HepG2 (cell line): Measurements from ENCODE around the gene MZF1. TPM values are rescaled to one million over a fixed set of nuclear protein-coding genes. Genes with fewer than 3 reads are reported as not detected.

ENCODE experiments used
- ATAC-seq: fragments of 200-7000 bp; cut with Tn5 transposase; 3 replicates; pipeline ENCODE4 v1.9.1; 2020; ENCODE audit warnings: mild to moderate bottlenecking, moderate library complexity
- BruUV-seq: library from RNA; stranded (reverse); fragments of 400-500 nt; replicated peaks from 2 replicates; lab custom pipeline; 2021; lab: Mats Ljungman, UMichigan
- CTCF ChIA-PET: fragments of 300-600 bp; formaldehyde crosslinking; extraction: SDS; loops from one replicate; lab custom pipeline; 2021; ENCODE audit warnings: low total read pairs, inconsistent platforms, low intra/inter-chr PET ratio; lab: Yijun Ruan, JAX
- POLR2A ChIA-PET: fragments of 350-600 bp; sonication (Branson Sonifier 250); formaldehyde crosslinking; loops from one replicate; lab custom pipeline; 2020; ENCODE audit warnings: antibody characterized with exemption, inconsistent platforms; lab: Yijun Ruan, JAX
- DNase-seq: peaks from one replicate; pipeline ENCODE4 v3.0.0-alpha.2; 2015; ENCODE audit warnings: low spot score
- FAIRE-seq: peaks from 3 replicates; lab custom pipeline; 2011; peaks lifted over from hg19 to GRCh38; lab: Jason Lieb, UNC
- H2AFZ ChIP-seq: one replicate; pipeline ENCODE4 v1.6.1; 2011; ENCODE audit warnings: low read length, inconsistent platforms
- H3K27ac ChIP-seq: fragments of 300-600 bp; 3 replicates; pipeline ENCODE4 v1.8.0; 2011; ENCODE audit warnings: mixed run types, mild to moderate bottlenecking, mixed read lengths, low read length, inconsistent platforms; ENCODE audit not compliant: insufficient read depth; ENCODE audit errors: extremely low read length
- H3K27me3 ChIP-seq, 2 experiments: fragments of 200-600 bp in 1 of 2; 2 replicates in 1 of 2; 3 replicates in 1 of 2; pipeline versions ENCODE4 v1.6.0 to v1.8.0; 2011; ENCODE audit warnings: low read length in 2 of 2, mild to moderate bottlenecking in 2 of 2, moderate library complexity in 2 of 2, inconsistent platforms in 1 of 2; ENCODE audit not compliant: insufficient read depth in 2 of 2, control insufficient read depth in 1 of 2
- H3K36me3 ChIP-seq, 2 experiments: fragments of 200-600 bp in 1 of 2; replicated peaks in 1 of 2; 2 replicates in 1 of 2; 3 replicates in 1 of 2; pipeline versions ENCODE4 v1.5.1 to v1.8.0; 2011; ENCODE audit warnings: low read length in 2 of 2, inconsistent platforms in 1 of 2; ENCODE audit not compliant: insufficient read depth in 2 of 2, control insufficient read depth in 1 of 2
- H3K4me1 ChIP-seq: 2 replicates; pipeline ENCODE4 v1.5.1; 2012; ENCODE audit warnings: low read length, inconsistent platforms; ENCODE audit not compliant: insufficient read depth
- H3K4me2 ChIP-seq: 2 replicates; pipeline ENCODE4 v1.6.0; 2011; ENCODE audit warnings: low read depth, low read length, inconsistent platforms
- H3K4me3 ChIP-seq, 3 experiments: fragments of 200-600 bp in 1 of 3; sonication (generic), shearing (Covaris generic) in 1 of 3; replicated peaks in 1 of 3; 2 replicates each; pipeline ENCODE4 v1.5.1; 2011 to 2016; ENCODE audit warnings: low read length in 3 of 3, inconsistent platforms in 2 of 3, low read depth in 2 of 3, mild to moderate bottlenecking in 2 of 3, control low read depth in 1 of 3, mixed read lengths in 1 of 3; ENCODE audit not compliant: insufficient read depth in 1 of 3
- H3K79me2 ChIP-seq: one replicate; pipeline ENCODE4 v1.6.1; 2011; ENCODE audit warnings: low read length, inconsistent platforms; ENCODE audit not compliant: insufficient read depth
- H3K9ac ChIP-seq: 2 replicates; pipeline ENCODE4 v1.6.0; 2011; ENCODE audit warnings: mild to moderate bottlenecking, low read depth, low read length, inconsistent platforms; ENCODE audit not compliant: insufficient read depth
- H3K9me3 ChIP-seq: 2 replicates; pipeline ENCODE4 v1.5.1; 2012; ENCODE audit warnings: mild to moderate bottlenecking, low read length
- H4K20me1 ChIP-seq: 2 replicates; pipeline ENCODE4 v1.6.0; 2011; ENCODE audit warnings: inconsistent platforms, mild to moderate bottlenecking, low read length, moderate library complexity; ENCODE audit not compliant: insufficient read depth
- ATF7 ChIP-seq, 2 experiments: fragments of 450-650 bp in 1 of 2; sonication (generic) in 1 of 2; formaldehyde crosslinking in 1 of 2; IDR thresholded peaks; 2 replicates each; pipeline versions ENCODE4 v1.4.0 to v1.6.1; 2016 to 2020; ENCODE audit warnings: antibody characterized with exemption in 1 of 2, mild to moderate bottlenecking in 1 of 2, missing genetic modification reagents in 1 of 2
- BORCS8-MEF2B ChIP-seq: sonication (generic); formaldehyde crosslinking; IDR thresholded peaks from 2 replicates; pipeline ENCODE4 v1.8.0; 2022; ENCODE audit warnings: mild to moderate bottlenecking, missing genetic modification reagents
- CENPX ChIP-seq: sonication (generic); formaldehyde crosslinking; IDR thresholded peaks from 2 replicates; pipeline ENCODE4 v1.9.0; 2021; ENCODE audit warnings: mild to moderate bottlenecking, missing genetic modification reagents, moderate library complexity
- CHCHD3 ChIP-seq: sonication (generic); formaldehyde crosslinking; IDR thresholded peaks from 2 replicates; pipeline ENCODE4 v1.8.0; 2022; ENCODE audit warnings: mild to moderate bottlenecking, missing genetic modification reagents, moderate library complexity
- DMAP1 ChIP-seq: IDR thresholded peaks from 2 replicates; pipeline ENCODE4 v1.6.1; 2016
- ELF1 ChIP-seq: sonication (generic); formaldehyde crosslinking; IDR thresholded peaks from 2 replicates; pipeline ENCODE4 v1.4.0; 2020; ENCODE audit warnings: missing genetic modification reagents
- FIP1L1 ChIP-seq: fragments of 200-400 bp; formaldehyde crosslinking; IDR thresholded peaks from 2 replicates; pipeline ENCODE4 v1.6.1; 2018; ENCODE audit warnings: low read depth, mild to moderate bottlenecking, low read length, moderate library complexity, borderline replicate concordance; ENCODE audit not compliant: insufficient read depth
- FOXM1 ChIP-seq: sonication (generic); formaldehyde crosslinking; IDR thresholded peaks from 2 replicates; pipeline ENCODE4 v1.5.0; 2020; ENCODE audit warnings: missing genetic modification reagents
- POLR2A ChIP-seq, 2 experiments: IDR thresholded peaks; 2 replicates each; pipeline ENCODE4 v1.6.1; 2011; ENCODE audit warnings: low read depth in 2 of 2, low read length in 2 of 2, mild to moderate bottlenecking in 1 of 2, moderate library complexity in 1 of 2; ENCODE audit not compliant: insufficient read depth in 1 of 2
- RXRA ChIP-seq: sonication (generic); formaldehyde crosslinking; IDR thresholded peaks from 2 replicates; pipeline ENCODE4 v1.5.1; 2020; ENCODE audit warnings: missing genetic modification reagents
- TEAD3 ChIP-seq: optimal IDR thresholded peaks from 2 replicates; pipeline ENCODE3; 2016; ENCODE audit warnings: borderline replicate concordance
- ZFP41 ChIP-seq: sonication (generic); formaldehyde crosslinking; IDR thresholded peaks from 2 replicates; pipeline ENCODE4 v1.4.0; 2020; ENCODE audit warnings: mild to moderate bottlenecking, missing genetic modification reagents, borderline replicate concordance
- ZFYVE20 ChIP-seq: sonication (generic); formaldehyde crosslinking; IDR thresholded peaks from 2 replicates; pipeline ENCODE4 v1.8.0; 2023; ENCODE audit warnings: low read depth, mild to moderate bottlenecking, moderate library complexity, missing genetic modification reagents, borderline replicate concordance
- ZNF234 ChIP-seq: sonication (generic); formaldehyde crosslinking; conservative IDR thresholded peaks from 2 replicates; pipeline ENCODE4 v1.5.1; 2020; ENCODE audit warnings: mild to moderate bottlenecking, missing genetic modification reagents
- ZNF256 ChIP-seq: sonication (generic); formaldehyde crosslinking; conservative IDR thresholded peaks from 2 replicates; pipeline ENCODE4 v1.4.0; 2020; ENCODE audit warnings: missing genetic modification reagents
- ZNF296 ChIP-seq: sonication (generic); formaldehyde crosslinking; conservative IDR thresholded peaks from 2 replicates; pipeline ENCODE4 v1.5.0; 2020; ENCODE audit warnings: mild to moderate bottlenecking, missing genetic modification reagents
- ZNF30 ChIP-seq: sonication (generic); formaldehyde crosslinking; IDR thresholded peaks from 2 replicates; pipeline ENCODE4 v1.5.0; 2020; ENCODE audit warnings: mild to moderate bottlenecking, missing genetic modification reagents
- ZNF383 ChIP-seq: sonication (generic); formaldehyde crosslinking; IDR thresholded peaks from 2 replicates; pipeline ENCODE4 v1.4.0; 2020; ENCODE audit warnings: missing genetic modification reagents, mild to moderate bottlenecking, borderline replicate concordance
- ZNF878 ChIP-seq: sonication (generic); formaldehyde crosslinking; IDR thresholded peaks from 2 replicates; pipeline ENCODE4 v1.8.1; 2023; ENCODE audit warnings: mild to moderate bottlenecking, missing genetic modification reagents, moderate library complexity
- WGBS: methylation state at CpG from one replicate; pipeline ENCODE4 v1.1.6; 2017; ENCODE audit warnings: low lambda C conversion rate; 5-methylcytosine and 5-hydroxymethylcytosine counted together
- in situ Hi-C: cut with HindIII; loops from 2 replicates; pipeline ENCODE4 v1.10.0; 2017; ENCODE audit warnings: low pct_unique_long_range_greater_than_20kb; ENCODE audit not compliant: extremely low pct_ligation_motif_present
- intact Hi-C: fragments of 100-400 bp; cut with micrococcal nuclease; formaldehyde crosslinking; loops from one replicate; pipeline ENCODE4 v1.10.0; 2022; ENCODE audit not compliant: unreplicated experiment
- polyA plus RNA-seq, 8 experiments: library from polyadenylated mRNA; depleted of rRNA in 3 of 8; stranded (reverse) in 7 of 8; unstranded in 1 of 8; fragments of >200 nt; fragmentation: Illumina TruSeq in 4 of 8; extraction: Trizol in 4 of 8; gene quantifications; 2 replicates each; pipeline versions ENCODE4 v1.2.1 to v1.2.3, GENCODE V29; 2011 to 2016; ENCODE audit warnings: low read depth in 4 of 8, missing spikeins in 1 of 8, mixed read lengths in 1 of 8; ENCODE audit not compliant: insufficient read depth in 1 of 8
- total RNA-seq, 5 experiments: library from RNA; depleted of rRNA; stranded (reverse); fragments of >200 nt; fragmentation: Illumina TruSeq; extraction: Trizol; gene quantifications; 2 replicates each; pipeline ENCODE4 v1.2.3, GENCODE V29; 2016; ENCODE audit warnings: low read depth in 1 of 5
- TF ChIP-seq, protein P1 (sequence below): sonication (generic); formaldehyde crosslinking; IDR thresholded peaks from 2 replicates; pipeline ENCODE4 v1.5.0; 2020; ENCODE audit warnings: missing genetic modification reagents
- TF ChIP-seq, protein P2 (sequence below): sonication (generic); formaldehyde crosslinking; IDR thresholded peaks from 2 replicates; pipeline ENCODE4 v1.4.0; 2020; ENCODE audit warnings: missing genetic modification reagents

The MZF1 gene
- total and polyA plus RNA-seq, 2 of the 13 experiments (the other 11 are each of a cell fraction or from before 2014, with no cell fraction given): 3.1 to 8.1 TPM

DNA sequence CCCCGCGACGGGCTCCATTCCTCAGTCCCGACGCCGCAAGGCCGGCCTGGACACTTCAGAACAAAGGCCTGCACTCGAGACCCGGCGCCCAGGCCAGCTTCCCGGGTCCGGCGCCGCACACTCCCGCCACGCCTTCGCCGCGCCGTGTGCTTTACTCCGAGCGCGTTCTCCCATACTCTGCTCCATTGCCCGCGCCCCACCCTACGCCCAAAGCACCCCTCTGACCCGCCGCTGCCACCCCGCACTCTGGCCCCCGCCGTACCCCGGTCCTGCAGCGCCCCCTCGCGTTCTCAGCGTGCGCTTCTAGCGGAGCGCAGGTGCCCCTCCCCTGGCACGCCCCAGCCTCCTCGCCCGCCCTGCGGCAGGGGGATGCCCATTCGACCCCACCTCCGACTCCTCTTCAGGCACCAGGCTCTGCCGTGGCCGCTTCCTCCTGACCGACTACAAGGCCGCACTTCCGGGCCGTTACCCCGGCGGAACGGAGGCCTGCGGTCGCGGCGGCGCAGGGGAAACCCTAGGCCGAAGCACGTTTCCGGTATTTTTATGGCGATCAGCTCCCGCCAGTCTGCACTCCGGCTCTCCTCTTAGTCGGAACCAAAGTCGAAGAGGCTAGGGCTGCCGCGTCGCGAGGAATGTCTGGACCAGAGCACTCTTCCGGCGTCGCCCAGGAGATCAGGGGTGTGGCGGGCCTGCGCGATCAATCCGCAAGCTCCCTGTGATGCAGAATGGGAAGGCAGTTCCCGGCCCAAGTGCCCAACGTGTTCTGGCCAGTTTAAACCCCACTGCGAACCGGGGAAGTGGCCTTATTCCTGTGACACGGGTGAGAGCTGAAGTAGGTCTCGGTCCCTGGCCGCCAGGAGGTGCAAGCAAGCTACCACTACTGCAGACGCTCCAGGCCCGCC, 53.5 kb downstream of the MZF1 start, which contains the start of gene ZBTB45:
TSS of gene ZBTB45 (minus strand) at position 456 of the 902 bp plus-strand sequence. CDS start 2,137 bp downstream, outside the sequence.
- Histone ChIP-seq H3K4me3 (peak within 1 kb of the TSS; percentile 78 to 94 (median 90)), H3K4me2 (peak within 1 kb of the TSS; percentile 93), H3K27ac (peak within 1 kb of the TSS; percentile 88), H3K27me3 (no peaks in the 10 kb centered on the region; a peak in 1 of 5 replicates), H3K4me1 (peaks cover 28% of the 10 kb centered on the region), H3K9ac (peak within 1 kb of the TSS; percentile 89), H2AFZ (no peak within 1 kb of the TSS), H3K9me3 (no peaks in the 10 kb centered on the region), H3K36me3 (peaks cover 5 to 6% of the 10 kb centered on the region in 2 experiments; a peak in 4 of 5 replicates), H4K20me1 (no peaks in the 10 kb centered on the region), H3K79me2 (peaks cover 21% of the 10 kb centered on the region)
- DNase-seq (peak; percentile 90), FAIRE-seq (peak; percentile 85), ATAC-seq (peak; percentile 84)
- intact Hi-C loops (loop anchor here (2.0 to 5.0 kb wide), 3 partner anchors 21 to 192 kb away; partner anchors contain the start of genes ZNF324 and ZSCAN22), in situ Hi-C loops (no loop called here)
- ChIA-PET CTCF (interaction anchor here (1.0 kb wide), 1 partner anchor 190 kb away, joined by 4 read pairs; no protein-coding TSS in a partner anchor), POLR2A (interaction anchor here (0.8 to 4.1 kb wide), 25 partner anchors 9 to 336 kb away, joined by 3 to 59 read pairs (median 5); partner anchors contain the start of genes CHMP2A, MZF1, SLC27A5 and TRIM28)
- WGBS: no CpG with 5 or more reads among the region's 87 CpGs
- TSS peak; percentile 65 for BruUV-seq
- TF ChIP-seq ZNF30 (CRISPR knock-in tag) (no peak; the same call in 1 of the 2 replicates), CENPX (CRISPR knock-in tag) (no peak), RXRA (peak; percentile 91), BORCS8-MEF2B (CRISPR knock-in tag) (peak; percentile 75), ZNF878 (CRISPR knock-in tag) (peak; percentile 65; the same call in 1 of the 2 replicates), FOXM1 (no peak), ZFP41 (peak; percentile 16; the same call in 1 of the 2 replicates), ZNF383 (CRISPR knock-in tag) (no peak), ATF7 (IDR thresholded peaks at IDR 0.05) (no peak), ATF7 (CRISPR knock-in tag; IDR thresholded peaks at IDR 0.05) (peak; percentile 80), POLR2A (IDR thresholded peaks at IDR 0.05; ENCODE audit: insufficient read depth in 1 of 2, low read depth in 2 of 2, low read length in 2 of 2) (peak; percentile 64 to 80; a peak in 3 of 4 replicates), ZNF256 (CRISPR knock-in tag) (peak; percentile 89; the same call in 1 of the 2 replicates), ZNF234 (peak; percentile 86; the same call in 1 of the 2 replicates), ELF1 (CRISPR knock-in tag) (peak; percentile 97), CHCHD3 (CRISPR knock-in tag) (peak; percentile 91; the same call in 1 of the 2 replicates), ZNF296 (CRISPR knock-in tag) (no peak), DMAP1 (CRISPR knock-in tag) (peak; percentile 89), TEAD3 (CRISPR knock-in tag) (peak; percentile 97), ZFYVE20 (CRISPR knock-in tag) (no peak; the same call in 1 of the 2 replicates), FIP1L1 (no peak; the same call in 1 of the 2 replicates)
- TF ChIP-seq, protein P1, sequence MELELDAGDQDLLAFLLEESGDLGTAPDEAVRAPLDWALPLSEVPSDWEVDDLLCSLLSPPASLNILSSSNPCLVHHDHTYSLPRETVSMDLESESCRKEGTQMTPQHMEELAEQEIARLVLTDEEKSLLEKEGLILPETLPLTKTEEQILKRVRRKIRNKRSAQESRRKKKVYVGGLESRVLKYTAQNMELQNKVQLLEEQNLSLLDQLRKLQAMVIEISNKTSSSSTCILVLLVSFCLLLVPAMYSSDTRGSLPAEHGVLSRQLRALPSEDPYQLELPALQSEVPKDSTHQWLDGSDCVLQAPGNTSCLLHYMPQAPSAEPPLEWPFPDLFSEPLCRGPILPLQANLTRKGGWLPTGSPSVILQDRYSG (CRISPR knock-in tag): no peak
- TF ChIP-seq, protein P2, sequence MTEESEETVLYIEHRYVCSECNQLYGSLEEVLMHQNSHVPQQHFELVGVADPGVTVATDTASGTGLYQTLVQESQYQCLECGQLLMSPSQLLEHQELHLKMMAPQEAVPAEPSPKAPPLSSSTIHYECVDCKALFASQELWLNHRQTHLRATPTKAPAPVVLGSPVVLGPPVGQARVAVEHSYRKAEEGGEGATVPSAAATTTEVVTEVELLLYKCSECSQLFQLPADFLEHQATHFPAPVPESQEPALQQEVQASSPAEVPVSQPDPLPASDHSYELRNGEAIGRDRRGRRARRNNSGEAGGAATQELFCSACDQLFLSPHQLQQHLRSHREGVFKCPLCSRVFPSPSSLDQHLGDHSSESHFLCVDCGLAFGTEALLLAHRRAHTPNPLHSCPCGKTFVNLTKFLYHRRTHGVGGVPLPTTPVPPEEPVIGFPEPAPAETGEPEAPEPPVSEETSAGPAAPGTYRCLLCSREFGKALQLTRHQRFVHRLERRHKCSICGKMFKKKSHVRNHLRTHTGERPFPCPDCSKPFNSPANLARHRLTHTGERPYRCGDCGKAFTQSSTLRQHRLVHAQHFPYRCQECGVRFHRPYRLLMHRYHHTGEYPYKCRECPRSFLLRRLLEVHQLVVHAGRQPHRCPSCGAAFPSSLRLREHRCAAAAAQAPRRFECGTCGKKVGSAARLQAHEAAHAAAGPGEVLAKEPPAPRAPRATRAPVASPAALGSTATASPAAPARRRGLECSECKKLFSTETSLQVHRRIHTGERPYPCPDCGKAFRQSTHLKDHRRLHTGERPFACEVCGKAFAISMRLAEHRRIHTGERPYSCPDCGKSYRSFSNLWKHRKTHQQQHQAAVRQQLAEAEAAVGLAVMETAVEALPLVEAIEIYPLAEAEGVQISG (CRISPR knock-in tag): peak; percentile 97
